Embryonic facial prominence (tissue), 1 donor: ENCODE data around the gene CASZ1.

Source experiments
- DNase-seq: peaks from one replicate; pipeline ENCODE4 v3.0.0-alpha.2; 2016; ENCODE audit errors: extremely low spot score

The CASZ1 gene

DNA sequence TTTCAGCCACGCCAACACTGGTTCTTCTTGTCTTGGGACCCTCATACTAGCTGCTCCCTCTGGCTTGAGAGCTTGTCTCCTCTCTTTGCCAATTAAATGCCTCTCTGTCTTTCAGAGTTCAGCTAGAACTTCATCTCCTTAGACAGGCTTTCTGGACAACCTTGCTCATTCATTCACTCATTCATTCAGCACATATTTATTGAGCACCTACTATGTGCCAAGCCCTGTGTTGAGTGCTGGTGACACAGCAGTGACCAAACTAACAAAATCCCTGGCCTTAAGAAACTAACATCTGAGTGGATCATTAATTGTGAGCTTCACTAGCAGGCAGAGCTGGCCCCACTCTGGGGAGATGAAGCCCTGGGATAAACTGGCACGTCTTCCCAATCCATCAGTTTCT lies 24.9 kb upstream of the CASZ1 start:
- no peak for DNase-seq

DNA sequence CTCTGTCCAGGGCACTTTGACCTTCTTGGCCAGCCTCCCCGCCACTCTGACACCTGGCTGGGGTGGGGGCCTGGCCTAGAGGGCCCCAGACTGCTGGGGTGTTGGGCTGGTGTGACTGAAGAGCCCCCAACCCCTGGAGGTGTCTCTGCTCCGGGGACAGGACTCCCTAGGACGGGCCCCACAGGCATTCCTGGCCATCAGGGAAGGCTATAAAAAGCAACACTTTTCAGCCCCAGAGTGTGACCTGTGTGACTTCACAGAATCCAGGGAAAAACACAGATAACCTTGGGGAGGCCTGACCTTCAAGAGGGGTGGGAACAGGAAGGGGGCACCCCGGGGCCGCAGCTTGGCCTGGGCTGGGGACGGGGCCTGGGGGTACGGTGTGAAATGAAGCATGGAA lies 24.0 kb upstream of the CASZ1 start:
- DNase-seq = no peak

DNA sequence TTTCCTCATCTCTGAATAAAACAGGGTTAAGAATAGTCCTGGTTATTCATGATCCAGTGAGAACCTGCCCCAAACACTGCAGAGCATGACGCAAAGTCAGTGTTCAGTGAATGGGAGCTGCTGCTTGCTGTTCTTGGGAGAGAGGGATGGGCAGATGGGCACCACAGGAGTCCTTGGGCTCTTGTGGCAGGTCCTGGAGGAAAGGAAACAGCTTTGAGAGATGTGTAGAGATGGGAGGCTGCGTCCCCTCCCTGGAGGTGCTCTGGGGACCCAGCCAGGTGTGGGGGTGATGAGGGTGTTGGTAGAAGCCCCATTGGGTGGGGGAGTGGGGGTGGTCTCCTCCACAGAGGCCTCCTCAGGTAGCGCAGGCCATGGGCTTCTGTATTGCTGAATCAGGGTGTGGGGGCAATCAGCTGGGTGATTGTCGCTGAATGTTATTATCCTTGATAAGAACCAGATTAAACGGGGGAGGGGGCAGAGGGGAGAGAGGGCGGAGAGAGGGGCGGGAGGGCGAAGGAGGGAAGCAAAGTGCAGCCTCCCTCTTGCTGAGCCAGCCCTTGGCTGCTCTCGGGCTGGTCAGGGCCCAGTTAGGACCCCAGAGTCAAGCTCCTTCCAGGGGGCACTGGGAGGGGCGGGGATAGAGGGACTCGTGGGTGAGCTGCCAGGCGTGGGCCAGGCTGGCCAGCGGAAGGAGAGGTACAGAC lies 22.9 kb upstream of the CASZ1 start:
- DNase-seq = no peak

DNA sequence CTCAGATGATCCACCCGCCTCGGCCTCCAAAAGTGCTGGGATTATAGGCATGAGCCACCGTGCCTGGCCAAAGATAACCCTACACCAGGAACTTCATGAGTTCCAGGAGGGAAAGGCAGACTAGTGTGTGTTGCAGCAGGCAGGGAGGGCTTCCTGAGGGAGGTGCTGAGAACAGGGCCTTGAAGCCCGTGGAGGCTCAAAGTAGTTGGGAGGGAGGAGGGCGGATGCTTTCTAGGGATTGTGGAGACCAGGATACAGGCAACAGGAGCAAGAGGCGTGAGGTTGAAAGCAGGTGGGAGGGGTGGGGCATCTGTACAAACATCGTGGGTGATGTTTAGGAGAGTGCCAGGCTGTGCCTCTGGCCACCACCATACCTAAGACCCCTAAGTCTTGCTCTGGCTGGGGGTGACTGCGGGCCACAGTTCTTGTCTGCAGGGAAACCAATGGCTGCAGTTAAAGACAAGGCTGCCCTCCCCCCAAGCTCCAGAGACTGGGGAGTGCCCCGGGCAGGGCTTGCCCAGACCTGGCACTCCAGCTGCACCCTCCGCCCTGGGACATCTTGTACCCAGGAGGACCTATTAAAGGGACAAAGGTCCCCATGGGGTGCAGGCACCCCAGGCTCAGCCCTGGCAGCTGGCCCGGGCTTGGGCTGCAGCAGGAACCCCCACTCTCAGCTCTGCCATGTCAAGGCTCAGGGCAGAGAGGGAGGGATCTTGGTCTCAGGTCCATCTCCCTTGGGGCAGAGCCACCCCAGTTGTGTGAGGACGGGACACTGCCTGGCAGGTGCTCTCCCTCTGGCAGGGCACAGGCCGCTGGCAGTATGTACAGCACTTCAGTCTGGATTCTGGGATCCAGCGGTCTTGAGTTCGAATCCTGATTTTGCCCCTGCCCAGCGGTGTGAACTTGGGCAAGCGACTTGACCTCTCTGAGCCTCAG lies 22.1 kb upstream of the CASZ1 start:
- no peak for DNase-seq

DNA sequence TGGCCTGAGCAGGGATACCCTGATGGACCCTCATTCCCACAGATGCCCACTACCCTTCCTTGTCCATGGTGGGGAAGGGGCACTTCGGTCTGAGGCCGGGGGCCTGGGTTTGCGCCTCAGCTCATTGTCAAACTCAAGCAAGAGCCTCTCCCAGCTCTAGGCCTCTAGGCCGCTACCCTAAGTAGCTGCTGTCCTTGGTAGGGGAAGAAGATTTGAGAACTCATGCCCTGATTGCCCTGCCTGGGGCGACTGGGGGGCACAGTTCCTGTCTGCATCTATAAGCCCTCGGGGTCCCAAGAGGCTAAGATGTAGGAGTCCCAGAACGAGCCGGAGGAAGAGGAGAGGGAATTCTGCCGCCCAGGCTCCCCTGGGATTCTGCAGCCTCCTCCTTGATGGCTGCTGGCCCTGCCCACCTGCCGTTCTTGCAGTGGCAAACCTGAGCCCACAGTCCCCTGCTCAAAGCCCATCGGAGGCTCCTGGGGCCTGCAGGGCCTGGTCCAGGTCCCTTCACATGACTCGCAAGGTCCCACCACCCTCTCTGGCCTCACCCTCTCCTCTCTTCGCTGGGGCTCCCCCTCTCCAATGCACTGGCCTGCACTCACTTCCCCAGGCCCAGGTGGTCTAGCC lies 20.4 kb upstream of the CASZ1 start:
- DNase-seq = no peak

DNA sequence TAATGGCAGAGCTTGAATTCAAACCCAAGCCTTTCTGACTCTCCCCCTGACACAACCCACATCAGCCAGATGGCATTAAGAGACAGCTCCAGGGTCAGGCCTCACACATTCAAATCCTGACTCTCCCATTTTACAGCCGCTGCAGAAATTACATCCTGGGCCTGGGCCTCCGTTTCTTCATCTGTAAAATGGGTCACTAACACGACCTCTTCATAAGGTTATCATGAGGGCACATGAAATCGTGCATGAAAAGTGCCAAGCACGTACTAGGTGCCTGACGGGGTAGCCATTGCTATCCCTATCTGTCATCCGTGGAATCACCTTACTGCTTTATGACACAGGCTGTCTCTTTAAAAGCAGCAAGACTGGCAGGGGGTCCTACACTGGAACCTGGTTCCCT lies 19.8 kb upstream of the CASZ1 start:
- no peak for DNase-seq

DNA sequence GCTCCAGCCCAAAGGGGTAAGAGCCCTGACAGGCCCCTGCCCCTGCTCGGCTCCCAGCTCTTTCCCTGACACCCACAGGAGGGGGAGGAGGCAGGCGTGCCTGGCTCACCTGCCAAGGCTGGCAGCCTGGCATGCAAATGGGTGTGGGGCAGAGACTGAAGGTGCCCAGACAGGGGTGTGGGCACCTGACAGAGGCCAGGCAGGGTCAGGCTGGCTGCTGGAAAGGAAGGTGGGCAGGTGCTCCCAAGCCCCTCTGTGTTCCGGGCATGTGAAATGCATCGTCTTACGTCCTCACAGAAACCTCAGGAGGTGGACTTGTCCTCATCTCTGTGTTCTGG lies 19.4 kb upstream of the CASZ1 start:
- no peak for DNase-seq

GRCh38 chr1:10814976-10815857 lies 18.8 kb upstream of the CASZ1 start:
- DNase-seq = no peak

GRCh38 chr1:10814312-10814711 lies 17.9 kb upstream of the CASZ1 start:
- no peak for DNase-seq

DNA sequence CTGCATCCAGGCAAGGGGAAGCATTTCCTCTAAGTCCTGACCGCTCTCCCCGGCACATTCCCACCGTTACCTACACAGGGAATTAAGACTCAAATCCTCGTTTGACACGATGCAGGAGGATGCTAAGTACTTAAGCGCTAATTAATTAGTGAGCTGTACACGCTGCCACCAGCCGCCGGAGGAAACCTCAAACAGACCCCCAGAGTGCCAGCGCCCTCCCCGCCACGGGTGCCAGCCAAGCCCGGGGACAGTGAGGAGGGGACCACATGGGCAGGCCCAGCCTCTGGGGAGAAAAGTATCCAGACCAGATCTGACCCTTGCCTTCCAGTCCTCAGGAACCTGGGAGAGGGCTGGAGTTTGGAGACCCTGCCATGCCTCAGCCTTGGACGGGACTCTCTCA lies 17.4 kb upstream of the CASZ1 start:
- DNase-seq = no peak

DNA sequence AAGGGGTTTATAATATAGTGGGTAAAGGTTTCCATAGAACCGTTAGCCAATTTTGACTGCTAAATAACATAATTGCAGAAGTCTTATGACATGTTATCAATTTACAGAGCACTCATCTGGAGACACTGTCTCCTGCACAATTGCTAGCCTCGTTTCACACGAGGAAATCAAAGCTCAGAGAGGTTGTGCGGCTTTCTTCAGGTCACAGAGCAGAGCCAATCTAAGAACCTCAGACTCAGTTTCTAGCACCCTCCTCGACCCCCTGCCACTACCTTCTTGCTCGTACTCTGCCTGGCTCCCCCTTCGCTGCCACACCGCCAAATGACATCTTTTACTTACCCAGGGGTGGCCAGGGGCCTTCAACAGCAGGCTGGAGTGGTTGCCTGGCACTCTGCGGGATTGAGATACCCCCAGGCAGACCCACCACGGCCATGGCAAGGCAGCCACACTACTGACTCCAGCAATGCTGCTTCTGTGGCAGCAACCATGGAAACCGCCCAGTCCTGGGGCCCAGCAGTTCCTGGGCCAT lies 16.0 kb upstream of the CASZ1 start:
- DNase-seq = no peak

DNA sequence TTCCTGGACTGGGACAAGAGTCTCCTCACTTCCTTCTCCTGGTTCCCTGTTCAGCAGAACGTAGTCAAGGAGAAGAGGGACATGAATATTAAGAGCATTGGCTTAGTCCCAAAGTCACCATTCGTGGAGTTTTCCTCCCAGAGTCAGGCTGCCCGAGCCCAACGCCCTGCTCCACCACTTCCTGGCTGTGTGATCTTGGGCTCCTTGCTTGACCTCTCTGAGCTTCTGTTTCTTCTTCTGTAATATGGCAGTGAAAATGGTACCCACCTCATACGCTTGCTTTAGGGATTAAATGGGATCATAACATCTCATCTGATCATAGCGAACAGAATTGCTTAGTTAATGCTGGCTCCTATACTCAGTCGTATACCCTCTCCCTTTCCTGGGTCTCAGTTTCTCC lies 12.0 kb upstream of the CASZ1 start:
- no peak for DNase-seq

DNA sequence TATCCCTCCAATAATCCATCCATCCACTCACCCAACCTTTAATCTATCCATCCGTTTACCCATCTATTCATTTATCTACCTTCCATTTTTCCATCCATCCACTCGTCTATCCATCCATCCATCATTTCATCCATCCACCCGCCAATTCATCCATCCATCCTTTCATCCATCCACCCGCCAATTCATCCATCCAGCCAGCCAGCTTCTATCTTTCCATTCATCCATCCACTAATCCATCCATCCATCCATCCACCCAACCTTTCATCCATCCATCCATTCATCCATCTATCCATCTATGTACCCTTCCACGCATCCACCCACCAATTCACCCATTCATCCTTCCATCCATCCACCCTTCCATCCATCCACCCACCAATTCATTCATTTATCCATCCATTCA lies 10.5 kb upstream of the CASZ1 start:
- no peak for DNase-seq

GRCh38 chr1:10803971-10804820 lies 7.8 kb upstream of the CASZ1 start:
- no peak for DNase-seq

DNA sequence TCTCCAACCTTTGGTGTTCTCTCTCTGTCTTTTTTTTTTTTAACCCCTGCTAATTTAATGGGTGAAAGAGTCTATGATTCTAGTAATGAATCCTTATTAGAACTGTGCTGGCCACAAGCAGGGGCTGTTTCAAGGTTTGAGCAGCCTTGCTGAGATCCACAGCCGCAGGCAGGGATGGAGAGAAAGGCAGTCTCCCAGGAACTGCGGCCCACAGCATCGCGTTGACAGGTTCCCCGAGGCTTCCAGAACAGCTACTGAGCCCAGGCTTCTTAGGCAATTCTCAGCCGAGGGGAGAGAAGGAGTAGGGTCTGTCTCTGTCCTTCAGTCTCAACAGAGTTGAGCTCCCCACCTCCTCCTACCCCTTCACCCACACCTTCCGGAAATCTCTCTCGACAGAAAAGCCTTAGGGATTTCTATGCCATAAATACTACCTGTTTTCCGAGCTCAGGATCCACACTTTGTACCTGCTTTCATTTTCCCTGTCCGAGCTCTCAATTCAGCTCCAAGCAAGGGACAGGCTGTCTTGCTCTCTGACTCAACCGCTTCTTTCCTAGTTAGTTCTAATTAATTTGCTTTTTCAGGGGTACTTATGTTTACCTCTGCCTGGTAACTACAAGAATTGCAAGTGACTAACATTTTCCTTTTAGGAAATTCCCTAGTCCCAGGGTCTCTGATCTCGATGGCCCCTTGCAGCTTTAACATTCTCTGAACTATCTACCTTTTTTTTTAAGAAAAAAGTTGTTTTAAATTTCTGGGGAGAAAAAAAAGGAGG lies 6.7 kb upstream of the CASZ1 start:
- no peak for DNase-seq

DNA sequence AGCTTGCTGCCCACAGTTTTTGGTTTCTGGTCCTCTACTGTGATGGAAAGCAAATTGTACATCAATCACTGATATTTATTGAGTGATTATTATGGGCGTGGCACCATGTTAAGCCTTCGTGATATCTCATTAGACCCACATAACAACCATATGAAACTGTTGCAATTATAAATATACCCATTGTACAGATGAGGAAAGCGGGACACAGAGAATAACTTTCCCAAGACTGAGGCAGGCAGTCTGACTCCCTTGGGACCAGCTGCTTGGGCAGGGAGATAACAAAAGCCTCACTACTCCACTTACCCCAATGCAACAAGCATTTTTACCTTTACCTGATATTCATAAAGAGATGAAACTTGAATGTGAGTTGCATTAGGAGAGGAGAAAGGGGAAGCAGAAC lies 4.3 kb upstream of the CASZ1 start:
- no peak for DNase-seq

GRCh38 chr1:10799726-10800125 lies 3.3 kb upstream of the CASZ1 start:
- no peak for DNase-seq

GRCh38 chr1:10795276-10796021 lies 997 bp downstream of the CASZ1 start:
- DNase-seq = no peak

GRCh38 chr1:10794724-10795275 lies 1.6 kb downstream of the CASZ1 start:
- no peak for DNase-seq
